Activated CD8-positive, alpha-beta memory T cell treated with anti-CD3 and anti-CD28 coated beads, Interleukin-2, amount 50 U/mL, for 24 hours (primary cell): ENCODE results near the gene FCF1.

Source experiments
- DNase-seq: peaks from one replicate; pipeline ENCODE4 v3.0.0-alpha.2; 2020; ENCODE audit errors: extremely low read depth

FCF1 gene, protein sequence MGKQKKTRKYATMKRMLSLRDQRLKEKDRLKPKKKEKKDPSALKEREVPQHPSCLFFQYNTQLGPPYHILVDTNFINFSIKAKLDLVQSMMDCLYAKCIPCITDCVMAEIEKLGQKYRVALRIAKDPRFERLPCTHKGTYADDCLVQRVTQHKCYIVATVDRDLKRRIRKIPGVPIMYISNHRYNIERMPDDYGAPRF

DNA sequence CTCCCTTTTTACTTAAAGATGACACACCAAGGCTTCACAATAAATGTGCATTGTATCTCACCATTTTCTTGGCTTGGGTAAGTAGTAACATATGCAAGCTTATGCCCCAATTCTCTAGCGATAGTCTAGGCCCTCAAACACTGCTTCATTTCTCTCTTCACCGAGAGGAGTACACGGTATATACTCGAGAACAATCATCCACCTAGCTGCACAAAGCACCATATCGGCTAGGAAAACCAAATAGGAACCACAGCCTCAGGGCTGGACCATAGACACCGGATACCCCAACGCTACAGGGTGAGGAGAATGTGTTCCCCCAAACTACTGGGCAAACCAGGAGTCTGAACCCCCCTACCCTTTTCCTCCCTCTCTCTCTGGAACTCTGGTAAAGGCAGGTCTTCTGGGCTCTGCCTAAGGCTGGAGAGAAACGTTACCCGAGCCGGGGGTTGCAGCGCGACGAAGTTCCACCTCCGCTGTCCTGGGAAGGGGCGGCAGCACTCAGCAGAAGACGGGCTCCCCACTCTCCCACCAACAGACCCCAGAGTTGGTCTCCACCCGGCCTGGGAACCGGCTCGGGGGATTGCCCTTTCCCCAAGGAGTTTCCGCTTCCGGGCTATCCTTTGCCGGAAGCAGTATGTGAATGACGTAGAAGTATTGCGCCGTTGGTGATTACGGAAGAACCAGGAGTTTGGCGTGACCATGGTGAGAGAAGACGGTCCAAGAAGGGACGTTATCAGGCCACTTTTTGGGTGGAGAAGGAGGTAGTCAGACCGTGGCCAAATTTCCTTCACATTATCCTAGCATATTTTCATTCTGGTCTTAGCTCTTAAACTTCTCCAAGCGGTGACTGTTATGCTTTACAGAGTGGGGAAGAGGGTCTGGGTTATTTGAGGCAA is at the start of gene FCF1, which contains the start of gene AREL1:
Gene FCF1 (plus strand): TSS at position 646 of the 896 bp plus-strand sequence. CDS start 54 bp downstream, at position 700.
Gene AREL1 (minus strand): TSS at position 582 of the 896 bp plus-strand sequence. CDS start 27,465 bp downstream, outside the sequence.
- DNase-seq, result peak; percentile 67

DNA sequence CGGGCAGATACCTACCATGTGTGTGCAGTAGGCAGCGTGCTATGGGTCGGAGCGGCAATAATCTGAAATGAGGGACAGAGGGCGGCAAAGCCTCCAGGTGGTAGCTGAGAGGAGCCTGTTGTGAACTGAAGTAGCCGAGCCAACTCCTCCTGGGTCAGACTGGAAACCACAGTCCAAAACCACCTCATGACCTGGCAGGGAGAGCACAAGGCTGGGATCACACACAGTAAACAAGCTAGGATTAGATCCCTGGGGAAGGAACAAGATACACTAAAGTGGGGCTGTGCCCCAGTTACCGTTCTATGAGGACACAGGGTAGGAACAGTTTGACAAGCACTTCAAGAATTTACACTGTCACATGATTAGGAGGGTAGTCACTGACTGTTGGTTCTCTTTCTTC is 49.1 kb upstream of the FCF1 start:
- DNase-seq, result no peak

DNA sequence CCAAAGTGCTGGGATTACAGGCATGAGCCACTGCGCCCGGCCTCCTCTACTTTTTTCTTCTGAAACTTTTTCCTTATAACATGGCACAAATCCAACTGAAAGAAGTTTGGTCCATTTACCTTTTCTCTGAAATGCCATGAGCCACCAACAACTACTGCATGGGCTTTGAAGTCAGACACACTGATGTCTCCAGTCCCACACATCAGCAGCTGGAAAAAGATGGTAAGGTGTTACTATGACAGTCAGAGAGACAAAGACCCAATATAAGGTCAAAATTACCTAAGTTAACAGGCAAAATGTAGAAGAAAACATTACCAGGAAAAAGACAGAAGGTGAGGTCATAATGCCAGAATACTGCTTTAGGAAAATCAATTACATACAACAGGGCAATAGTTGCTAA is 48.2 kb upstream of the FCF1 start:
- DNase-seq, result no peak

DNA sequence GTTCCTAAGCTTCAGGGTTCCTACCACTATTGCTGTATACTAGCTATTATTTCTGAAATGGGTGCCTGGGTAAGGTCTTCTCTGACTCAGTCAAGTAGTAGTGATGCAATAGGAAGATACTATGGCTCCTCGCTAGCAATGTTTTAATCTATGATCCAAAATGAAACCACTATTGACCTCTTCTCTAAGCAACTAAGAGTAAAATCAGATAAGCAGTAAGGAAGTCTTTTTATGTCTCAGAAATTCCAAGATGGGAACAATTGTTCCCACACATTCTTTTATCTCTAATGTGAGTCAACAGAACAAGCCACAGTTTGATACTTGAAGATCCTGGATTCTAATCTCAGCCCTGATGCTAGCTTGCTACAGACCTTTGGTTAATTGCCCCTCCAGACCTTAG is 45.2 kb upstream of the FCF1 start:
- no peak for DNase-seq

DNA sequence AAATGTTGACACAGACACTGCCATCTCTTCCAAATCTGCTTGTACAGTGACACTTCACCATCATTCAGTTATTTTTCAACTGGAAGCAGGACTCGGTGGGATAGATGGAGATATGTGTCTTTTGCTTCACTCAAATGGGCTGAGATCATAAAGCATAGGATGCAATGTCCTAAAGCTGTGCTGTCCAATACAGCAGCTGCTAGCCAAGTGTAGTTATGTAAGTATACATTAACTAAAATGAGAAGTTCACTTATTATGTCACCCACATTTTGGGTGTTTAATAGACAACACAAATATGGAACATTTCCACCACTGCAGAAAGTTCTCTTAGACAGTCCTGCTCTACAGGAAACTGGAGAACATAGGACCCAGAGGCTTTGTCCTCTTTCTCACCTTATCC is 43.7 kb upstream of the FCF1 start:
- no peak for DNase-seq

DNA sequence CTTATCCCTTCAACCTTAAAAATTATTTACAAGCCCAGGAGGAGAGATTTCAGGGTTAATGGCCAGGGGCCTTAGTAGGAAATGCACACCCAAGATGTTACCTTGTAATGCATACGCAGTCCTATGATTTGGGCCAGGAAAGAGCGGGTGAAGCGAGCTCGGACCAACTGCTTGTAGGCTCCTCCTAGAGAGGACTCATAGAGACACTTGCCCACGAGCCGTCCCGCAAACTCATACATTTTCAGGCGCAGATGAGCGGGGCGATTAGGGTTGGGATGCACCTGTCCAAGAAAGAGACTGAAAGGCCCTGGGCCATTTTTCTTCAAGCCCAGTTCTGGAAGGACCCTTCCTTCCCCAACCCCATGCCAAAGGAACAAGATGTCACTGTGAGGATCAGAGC is 43.1 kb upstream of the FCF1 start:
- no peak for DNase-seq

DNA sequence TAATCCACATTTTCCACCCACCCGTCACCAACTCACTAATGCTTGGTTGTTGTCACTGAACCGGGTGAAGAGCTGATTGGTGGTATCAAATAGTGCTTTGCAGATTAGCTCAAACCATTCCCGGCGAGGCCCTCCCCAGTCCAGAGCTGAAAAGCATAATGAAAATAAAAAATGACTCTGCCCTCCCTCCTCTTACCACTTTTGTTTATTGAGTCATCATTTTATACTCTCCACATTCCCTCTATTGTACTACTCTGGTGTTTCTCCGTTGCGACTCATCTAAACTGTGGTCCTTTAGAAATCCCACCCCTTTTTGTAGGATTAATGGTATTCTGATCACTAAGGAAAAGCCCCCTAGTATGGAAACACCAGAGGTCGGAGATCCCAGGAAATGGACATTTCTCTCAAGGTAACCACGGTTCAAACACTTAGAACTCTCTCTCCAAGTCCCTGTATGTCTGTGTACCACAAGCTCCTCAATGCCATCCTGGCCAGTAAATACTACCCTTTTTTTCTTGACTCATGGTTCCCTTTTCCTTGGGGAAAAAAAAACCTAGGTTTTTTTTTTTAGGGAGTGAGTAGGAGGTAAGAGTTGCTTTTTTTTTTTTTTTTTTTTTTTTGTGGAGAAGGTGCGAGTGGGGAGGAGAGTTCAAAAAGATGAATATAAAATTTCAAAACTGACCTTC is 42.1 kb upstream of the FCF1 start:
- DNase-seq, result no peak

DNA sequence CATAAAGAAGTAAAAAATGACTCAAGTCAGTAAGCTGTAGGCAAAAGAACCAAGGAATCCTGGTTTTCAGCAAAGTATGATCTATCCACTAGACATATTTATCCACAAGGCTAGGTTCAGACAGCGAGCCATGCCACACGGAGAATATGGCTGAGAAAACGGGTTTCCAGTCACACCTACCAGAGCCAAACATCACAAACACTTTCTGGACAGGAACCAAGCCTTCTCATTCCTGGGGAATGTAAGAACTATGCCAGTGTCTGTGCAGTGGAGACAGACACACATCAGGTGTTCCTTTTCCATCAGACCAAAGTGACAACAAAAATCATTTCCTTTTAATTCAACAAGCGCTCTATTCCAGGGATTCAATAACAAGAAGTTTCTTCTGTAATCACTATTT is 41.2 kb upstream of the FCF1 start:
- DNase-seq, result no peak

DNA sequence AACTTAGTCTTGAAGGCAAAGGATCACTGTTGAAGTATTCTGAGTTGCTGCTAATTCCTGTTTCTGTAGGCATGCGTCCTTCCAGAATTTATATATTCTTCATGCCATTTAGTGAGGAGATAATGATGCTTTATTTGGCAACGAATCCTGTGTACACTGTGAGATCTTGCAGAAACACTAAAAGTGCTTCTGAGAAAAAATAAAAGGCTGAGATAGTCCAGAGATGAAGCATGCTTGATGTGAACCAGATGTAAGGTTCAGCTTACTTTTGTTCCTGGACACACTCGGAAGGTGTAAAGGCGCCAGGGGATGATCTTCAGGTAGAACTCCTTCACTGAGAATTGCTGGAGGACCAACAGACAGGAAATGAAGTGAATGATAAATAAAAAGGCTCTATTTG is 39.2 kb upstream of the FCF1 start:
- DNase-seq, result no peak

DNA sequence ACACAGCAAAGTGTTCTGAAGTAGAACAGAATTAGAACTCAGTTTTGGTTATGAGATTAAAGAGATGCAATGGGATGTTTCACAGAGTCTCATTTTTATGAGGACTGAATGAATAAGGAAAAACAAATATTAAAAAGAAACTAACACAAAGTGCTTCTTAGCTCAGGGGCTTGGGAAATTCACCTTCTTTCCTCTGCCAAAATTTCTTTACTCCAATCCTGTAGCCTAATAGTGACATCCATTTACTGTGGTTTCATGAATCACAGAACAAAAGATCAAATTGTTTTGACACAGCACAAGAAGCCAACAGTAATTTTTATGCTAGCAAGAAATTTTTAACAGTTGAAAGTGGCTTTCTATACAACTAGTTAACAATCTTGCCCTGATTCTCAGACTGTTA is 37.7 kb upstream of the FCF1 start:
- no peak for DNase-seq

DNA sequence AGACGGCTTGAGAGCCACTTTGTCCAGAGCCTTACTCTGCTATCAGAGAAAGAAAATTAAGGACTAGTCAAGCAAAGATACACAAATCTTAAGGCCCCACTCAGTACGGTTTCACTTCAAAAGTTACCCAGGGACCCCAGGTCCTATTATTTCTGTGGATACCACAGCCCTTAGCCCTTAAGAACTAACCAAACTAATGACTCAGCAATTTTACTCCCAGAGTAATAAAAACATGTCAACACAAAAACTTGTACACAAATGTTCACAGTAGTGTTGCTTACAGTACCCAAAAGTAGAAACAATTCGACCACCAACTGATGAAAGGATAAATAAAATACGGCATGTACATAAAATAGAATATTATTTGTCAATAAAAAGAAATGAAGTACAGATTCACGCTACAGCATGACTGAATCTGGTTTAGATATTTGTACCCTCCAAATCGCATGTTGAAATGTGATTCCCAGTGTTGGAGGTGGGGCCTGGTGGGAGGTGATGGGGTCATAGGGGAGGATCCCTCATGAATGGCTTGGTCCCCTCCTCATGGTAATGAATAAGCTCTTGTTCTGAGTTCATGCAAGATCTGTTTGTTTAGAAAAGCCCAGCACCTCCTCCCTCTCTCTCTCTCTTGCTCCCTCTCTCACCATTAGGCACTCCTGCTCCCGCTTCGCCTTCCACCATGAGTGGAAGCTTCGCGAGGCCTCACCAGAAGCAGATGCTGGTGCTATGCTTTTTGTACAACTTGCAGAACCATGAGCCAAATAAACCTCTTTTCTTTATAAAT is 30.6 kb upstream of the FCF1 start:
- no peak for DNase-seq

DNA sequence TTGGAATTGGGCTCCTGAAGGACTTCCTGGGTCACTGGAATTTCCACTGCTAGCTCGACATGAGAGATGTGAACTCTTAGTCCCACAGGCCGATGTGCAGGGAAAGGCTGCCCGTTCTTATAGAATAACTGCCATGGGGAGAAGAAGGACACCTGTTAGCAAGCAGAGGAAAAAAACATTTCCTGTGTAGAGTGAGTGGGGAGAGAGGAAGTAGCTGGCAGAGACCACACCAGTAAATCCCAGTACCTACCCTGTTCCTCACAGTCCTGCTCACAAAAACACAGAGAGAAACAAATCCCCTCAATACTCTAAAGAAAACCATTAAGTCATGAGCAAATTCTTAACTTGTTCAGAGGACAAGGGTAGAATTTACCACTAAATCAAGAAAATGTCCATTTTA is 29.5 kb upstream of the FCF1 start:
- no peak for DNase-seq

DNA sequence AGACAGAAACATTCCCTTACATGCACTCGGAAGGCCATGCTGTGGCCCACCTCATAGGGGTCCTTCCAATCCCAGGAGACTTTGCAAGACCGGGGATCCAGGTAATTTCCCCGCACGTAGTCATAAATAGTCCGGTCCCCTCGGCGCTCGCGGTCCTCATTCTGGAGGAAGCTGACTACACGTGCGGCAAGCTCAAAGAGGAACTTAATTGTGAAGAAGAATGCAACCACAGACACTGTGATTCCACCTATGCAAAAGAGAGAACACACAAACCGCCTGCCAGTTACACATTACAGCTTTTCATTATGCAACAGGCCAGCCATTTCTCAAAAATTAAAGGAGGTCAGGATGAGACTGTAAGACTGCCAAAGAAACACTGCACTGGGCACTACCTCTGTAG is 28.5 kb upstream of the FCF1 start:
- DNase-seq, result no peak

DNA sequence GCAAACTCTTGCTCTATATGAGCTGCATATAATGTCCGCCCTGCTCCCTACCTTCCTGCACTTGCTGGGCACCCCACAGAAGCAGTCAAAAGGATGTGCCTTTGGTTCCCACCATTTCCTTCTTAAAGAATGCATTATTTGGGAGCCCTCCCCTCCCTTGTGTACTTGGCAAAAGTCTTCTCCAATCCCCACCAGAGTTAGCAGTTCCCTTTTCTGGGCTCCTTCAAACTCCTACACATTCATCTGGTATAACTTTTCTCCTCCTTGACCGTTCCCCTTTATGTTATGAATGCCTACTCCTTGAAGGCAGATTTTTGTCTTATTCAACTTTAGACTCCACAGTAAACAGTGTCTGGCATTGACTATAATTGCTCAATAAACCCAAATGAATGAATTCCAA is 27.9 kb upstream of the FCF1 start:
- no peak for DNase-seq

DNA sequence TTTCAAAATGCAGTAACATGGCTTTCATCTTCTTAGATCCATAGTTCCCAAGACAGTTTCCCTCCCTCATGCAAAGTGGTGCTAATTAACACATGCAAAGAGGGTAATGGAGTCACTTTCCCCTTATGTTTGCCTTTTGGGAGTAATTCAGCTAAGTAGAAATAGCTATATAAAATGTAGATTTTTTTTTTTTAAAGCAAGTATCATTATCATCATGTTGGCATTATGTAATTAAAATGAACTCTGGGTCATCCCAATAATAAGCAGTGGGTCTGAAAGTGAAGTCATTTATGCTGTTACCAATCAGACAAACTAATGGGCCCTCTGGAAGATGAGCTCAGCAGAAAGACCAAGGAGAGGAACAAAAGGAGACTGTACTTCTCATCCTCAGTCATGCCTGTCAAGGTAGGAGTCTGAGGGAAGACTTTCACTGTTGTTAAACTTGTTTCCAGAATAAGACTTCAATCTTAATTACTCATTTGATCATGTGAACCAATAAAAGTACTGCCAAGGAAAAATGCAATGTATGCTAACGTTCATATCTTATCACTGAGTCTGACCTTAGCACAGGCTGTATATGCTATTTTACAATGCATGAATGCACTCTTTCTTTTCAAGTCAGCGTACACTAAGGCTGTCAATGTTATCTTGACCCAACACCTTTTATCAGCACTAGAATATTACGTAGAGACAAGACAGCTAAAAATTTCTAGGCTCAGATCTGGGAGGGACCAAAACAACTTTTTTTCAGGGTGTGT is 26.8 kb upstream of the FCF1 start:
- no peak for DNase-seq

DNA sequence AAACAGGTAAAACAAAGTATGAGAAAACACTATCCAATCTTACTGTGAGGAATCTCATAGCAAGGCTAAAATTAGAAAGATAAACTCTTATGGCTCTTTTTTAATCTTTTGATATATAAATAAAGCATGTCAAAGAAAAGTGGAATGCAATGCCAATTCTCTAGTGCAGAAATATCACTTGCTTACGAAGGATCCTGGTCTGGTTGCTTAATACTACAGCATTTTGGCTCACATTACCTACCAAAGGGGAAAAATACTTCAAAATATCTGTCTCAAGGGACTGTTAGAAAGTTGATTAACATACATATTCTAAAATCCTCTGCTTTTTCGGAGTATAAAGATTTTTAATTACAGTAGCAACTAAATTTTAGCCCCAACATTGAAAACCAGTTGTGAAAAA is 21.5 kb upstream of the FCF1 start:
- DNase-seq, result no peak

DNA sequence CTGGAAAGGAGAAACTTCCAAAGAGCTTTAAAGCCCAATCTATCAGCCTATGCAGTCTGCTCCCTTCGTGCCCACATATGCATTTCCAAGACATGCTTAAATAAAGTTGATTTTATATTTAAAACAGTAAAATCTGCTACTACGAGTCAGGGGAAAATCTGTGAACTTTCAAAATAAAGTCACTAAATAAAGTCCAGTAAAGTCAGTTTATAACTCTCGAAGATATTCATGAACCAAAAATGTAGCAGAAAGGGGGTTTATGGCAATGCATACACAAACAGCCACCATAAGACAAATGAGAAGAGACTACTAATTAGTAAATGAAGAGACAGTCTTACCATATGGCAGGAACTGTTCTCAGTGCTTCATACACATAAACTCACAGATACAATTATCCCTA is 19.8 kb upstream of the FCF1 start:
- no peak for DNase-seq

DNA sequence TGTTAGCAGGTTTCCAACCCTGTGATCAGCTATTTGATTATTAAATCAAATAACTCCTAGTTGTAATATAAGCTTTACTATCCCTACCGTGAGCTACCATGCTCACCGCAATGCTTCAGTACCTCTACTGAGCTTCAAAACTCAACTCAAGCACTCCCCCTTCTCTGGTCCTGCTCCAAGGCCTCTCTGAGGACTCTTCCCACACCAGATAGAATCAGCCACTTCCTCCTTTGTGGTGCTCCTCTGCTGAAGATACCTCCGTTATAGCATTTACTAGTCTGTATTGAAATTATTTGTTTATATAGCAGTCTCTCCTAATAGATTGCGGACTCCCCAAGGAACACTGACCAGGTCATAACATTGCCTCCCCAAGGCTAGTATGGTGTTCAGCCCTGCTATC is 17.5 kb upstream of the FCF1 start:
- DNase-seq, result no peak

DNA sequence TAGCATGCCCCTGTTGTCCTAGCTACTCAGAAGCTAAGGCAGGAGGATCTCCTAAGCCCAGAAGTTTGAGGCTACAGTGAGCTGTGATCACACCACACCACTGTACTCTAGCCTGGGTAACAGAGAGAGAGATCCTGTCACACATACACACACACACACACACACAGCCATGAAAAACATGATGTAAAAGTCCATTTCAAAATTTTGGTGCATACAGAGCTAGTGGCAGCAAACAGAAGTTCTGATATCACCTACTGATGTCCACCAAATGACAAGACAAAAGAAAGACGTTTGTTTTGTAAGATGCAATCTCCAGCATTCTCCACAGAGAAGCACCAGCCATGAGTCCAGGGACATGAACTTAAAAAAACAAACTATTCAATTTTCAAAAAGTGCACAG is 15.9 kb upstream of the FCF1 start:
- no peak for DNase-seq

DNA sequence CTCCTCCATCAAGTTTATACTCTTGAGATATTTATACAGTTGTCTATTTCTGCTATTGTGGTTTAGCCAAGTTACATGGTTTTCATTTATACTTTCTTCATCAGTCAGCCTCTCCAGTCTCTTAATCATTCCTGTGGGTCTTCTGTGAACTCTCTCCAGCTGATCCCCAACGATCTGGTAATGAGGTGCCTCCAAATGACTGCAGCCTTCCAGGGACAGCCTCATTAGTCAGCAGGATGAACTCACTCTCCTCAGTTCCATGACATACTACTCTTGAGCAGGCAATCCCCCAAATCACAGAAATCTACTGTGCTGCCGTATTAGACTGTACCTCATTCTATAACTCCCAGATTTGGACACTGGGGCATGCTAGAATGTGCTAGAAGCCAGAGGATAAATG is 15.4 kb upstream of the FCF1 start:
- no peak for DNase-seq

DNA sequence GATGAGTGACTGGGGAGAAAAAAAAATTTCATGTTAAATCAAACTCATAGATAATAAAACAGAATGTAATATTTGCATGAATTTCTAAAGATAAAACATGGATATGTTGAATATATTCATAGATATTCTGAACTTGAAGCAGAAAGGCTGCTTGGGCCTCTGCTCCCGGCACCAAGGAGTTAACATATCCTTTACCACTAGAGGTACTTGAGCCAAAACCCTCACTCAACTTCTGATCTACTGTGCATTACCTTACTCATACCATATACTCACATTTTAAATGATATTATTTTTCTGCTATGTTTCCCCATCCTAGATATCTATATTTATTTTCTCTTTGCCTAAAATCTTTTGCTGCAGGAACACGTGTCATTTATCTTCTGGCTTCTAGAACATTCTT is 15.0 kb upstream of the FCF1 start:
- DNase-seq, result no peak
